Gastrocnemius medialis (tissue), 4 donors: ENCODE measurements around the gene DOCK4. TPM values are rescaled to one million over a fixed set of nuclear protein-coding genes. Genes with fewer than 3 reads are reported as not detected.

ENCODE experiments used
- ATAC-seq, 2 donors: fragments of 150-250 bp; one replicate each; pipeline ENCODE4 v1.9.1; 2016
- DNase-seq, 2 donors: peaks; one replicate each; pipeline ENCODE4 v3.0.0-alpha.2; 2019
- H3K27ac ChIP-seq, 4 donors: fragments of 200-600 bp; sonication (generic); 1 replicate in 1 of 4; 2 replicates in 3 of 4; pipeline ENCODE4 v1.5.1; 2016 to 2018; ENCODE audit warnings: mild to moderate bottlenecking in 2 of 4, moderate library complexity in 1 of 4
- H3K27me3 ChIP-seq, 3 donors: fragments of 200-600 bp; sonication (generic) in 2 of 3; 1 replicate in 1 of 3; 2 replicates in 2 of 3; pipeline versions ENCODE4 v1.5.1 to v1.6.0; 2016 to 2019; ENCODE audit warnings: mild to moderate bottlenecking in 1 of 3, moderate library complexity in 1 of 3
- H3K36me3 ChIP-seq, 2 donors: fragments of 200-600 bp; sonication (generic) in 1 of 2; one replicate each; pipeline ENCODE4 v1.5.1; 2017 to 2018
- H3K4me1 ChIP-seq, 2 donors: fragments of 200-600 bp; sonication (generic) in 1 of 2; one replicate each; pipeline ENCODE4 v1.5.1; 2016 to 2017; ENCODE audit warnings: mild to moderate bottlenecking in 2 of 2
- H3K4me3 ChIP-seq, 4 donors: fragments of 200-600 bp; sonication (generic) in 3 of 4; 1 replicate in 1 of 4; 2 replicates in 3 of 4; pipeline ENCODE4 v1.5.1; 2016 to 2019; ENCODE audit warnings: mild to moderate bottlenecking in 2 of 4
- H3K9me3 ChIP-seq, 3 donors: fragments of 200-600 bp; sonication (generic) in 2 of 3; 1 replicate in 1 of 3; 2 replicates in 2 of 3; pipeline ENCODE4 v1.5.1; 2016 to 2019
- POLR2A ChIP-seq, 2 donors: fragments of 450-650 bp; IDR thresholded peaks; one replicate each; pipeline ENCODE4 v1.6.1; 2017; ENCODE audit warnings: antibody characterized with exemption in 2 of 2, mild to moderate bottlenecking in 2 of 2, moderate library complexity in 2 of 2
- in situ Hi-C, 4 donors: fragments of 200-750 bp; cut with MboI; loops; one replicate each; pipeline versions ENCODE4 v1.15.0 to v1.8.0; 2017; ENCODE audit warnings: low sequenced_read_pairs in 4 of 4
- intact Hi-C: fragments of 100-400 bp; cut with DNase I; formaldehyde crosslinking; loops from one replicate; pipeline ENCODE4 v1.15.1; 2023; ENCODE audit warnings: low total_unique reads
- total RNA-seq, 4 donors: library from RNA; depleted of rRNA; stranded (reverse); fragments of >200 nt; gene quantifications; one replicate each; pipeline versions ENCODE4 v1.1.0 to v1.2.3, GENCODE V29; 2016
- TF ChIP-seq, protein P1 (sequence below), 5 experiments: fragments of 450-650 bp in 3 of 5; fragments of 200-600 bp in 2 of 5; sonication (generic) in 2 of 5; IDR thresholded peaks in 4 of 5; conservative IDR thresholded peaks in 1 of 5; 1 replicate in 4 of 5; 2 replicates in 1 of 5; pipeline ENCODE4 v1.5.1; 2016 to 2019; ENCODE audit warnings: antibody characterized with exemption in 5 of 5, mild to moderate bottlenecking in 3 of 5, moderate library complexity in 3 of 5

The DOCK4 gene
- total RNA-seq, 4 donors from 2014 or later = 8.7 to 12.0 (median 10.2) TPM

DNA sequence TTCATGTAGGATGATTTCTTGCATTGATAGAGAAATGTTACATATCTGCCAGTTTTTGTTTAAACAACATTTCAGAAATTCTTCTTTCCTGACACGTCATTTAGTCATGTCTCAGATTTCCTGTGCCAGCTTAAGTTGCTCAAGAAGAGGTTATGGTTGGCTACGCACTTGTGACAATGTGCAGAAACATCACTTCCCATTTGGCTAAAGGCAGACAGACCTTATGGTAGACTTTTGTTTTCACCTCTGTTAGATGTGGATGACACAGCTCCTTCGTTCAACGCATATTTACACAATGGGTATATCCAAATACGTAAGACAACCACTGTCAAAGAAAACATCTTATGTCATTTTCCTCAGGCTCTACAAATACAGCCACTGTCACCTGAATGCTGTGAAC lies 125.8 kb downstream of the DOCK4 start:
- peak; percentile 9 to 23 for DNase-seq
- Histone ChIP-seq H3K27me3 (no peaks in the 10 kb centered on the region), H3K27ac (peak overlapping the region in 3 of 4 donors; percentile 18 to 32 (median 20)), H3K9me3 (no peaks in the 10 kb centered on the region), H3K36me3 (no peaks in the 10 kb centered on the region), H3K4me1 (peaks cover 0 to 30% of the 10 kb centered on the region in 2 donors), H3K4me3 (peak overlapping the region in 1 of 4 donors; percentile 6)
- ATAC-seq = peak; percentile 55 to 63
- in situ Hi-C loops = no loop called here
- no peak for TF ChIP-seq POLR2A (IDR thresholded peaks at IDR 0.05)
- TF ChIP-seq, protein P1, sequence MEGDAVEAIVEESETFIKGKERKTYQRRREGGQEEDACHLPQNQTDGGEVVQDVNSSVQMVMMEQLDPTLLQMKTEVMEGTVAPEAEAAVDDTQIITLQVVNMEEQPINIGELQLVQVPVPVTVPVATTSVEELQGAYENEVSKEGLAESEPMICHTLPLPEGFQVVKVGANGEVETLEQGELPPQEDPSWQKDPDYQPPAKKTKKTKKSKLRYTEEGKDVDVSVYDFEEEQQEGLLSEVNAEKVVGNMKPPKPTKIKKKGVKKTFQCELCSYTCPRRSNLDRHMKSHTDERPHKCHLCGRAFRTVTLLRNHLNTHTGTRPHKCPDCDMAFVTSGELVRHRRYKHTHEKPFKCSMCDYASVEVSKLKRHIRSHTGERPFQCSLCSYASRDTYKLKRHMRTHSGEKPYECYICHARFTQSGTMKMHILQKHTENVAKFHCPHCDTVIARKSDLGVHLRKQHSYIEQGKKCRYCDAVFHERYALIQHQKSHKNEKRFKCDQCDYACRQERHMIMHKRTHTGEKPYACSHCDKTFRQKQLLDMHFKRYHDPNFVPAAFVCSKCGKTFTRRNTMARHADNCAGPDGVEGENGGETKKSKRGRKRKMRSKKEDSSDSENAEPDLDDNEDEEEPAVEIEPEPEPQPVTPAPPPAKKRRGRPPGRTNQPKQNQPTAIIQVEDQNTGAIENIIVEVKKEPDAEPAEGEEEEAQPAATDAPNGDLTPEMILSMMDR (IDR thresholded peaks at IDR 0.05 in 4 of 5, conservative IDR thresholded peaks at IDR 0.05 in 1 of 5) = no peak
- intact Hi-C loops = loop anchor here (5.0 kb wide), 1 partner anchor 52 kb away; no protein-coding TSS in a partner anchor

DNA sequence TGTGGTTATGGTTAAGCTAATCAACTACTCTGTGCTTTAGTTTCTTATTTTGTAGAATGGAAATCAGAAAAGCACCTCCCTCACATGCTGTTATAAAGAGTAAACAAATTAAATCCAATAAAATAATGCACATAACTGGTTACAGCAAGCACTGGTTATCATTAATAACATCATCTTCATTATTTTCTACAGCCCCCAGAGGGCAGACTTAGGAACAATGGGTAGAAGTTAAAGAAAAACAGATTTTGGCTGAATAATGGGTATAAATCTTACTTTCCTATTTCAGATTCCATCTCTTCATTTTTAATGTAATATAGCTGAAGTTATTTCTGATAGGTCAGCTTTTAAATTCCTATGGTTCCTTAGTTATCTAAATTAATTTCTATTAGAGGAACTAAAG lies 126.5 kb downstream of the DOCK4 start:
- H3K27ac ChIP-seq = no peak overlapping the region
- ATAC-seq = no peak
- in situ Hi-C loops (no loop called here), intact Hi-C loops (loop anchor here (5.0 kb wide), 1 partner anchor 53 kb away; no protein-coding TSS in a partner anchor)
- TF ChIP-seq, protein P1 (IDR thresholded peaks at IDR 0.05 in 4 of 5, conservative IDR thresholded peaks at IDR 0.05 in 1 of 5) = no peak
- no peak for TF ChIP-seq POLR2A (IDR thresholded peaks at IDR 0.05)
- DNase-seq = no peak
- H3K4me3 ChIP-seq = no peak overlapping the region
- H3K4me1 ChIP-seq = peaks cover 0 to 25% of the 10 kb centered on the region in 2 donors
- H3K36me3 ChIP-seq = no peaks in the 10 kb centered on the region
- no peaks in the 10 kb centered on the region for H3K27me3 ChIP-seq
- no peaks in the 10 kb centered on the region for H3K9me3 ChIP-seq

DNA sequence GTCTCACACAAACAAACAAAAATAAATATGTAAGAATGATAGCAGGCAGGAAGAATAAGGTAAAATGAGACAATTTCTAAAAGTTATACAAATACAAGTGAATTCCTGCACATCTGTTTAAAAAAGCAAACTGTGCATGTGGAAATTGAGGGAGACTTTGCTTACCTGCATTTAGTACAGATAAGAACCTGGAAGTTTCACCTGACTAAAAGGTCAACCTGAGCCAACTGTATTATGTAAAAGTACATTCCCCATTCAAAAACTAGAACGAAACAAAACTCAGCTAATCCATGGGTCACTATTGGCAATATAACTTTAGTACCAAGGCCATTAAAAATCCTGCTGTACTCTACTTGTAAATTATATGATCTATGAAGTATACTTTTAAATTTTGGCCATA lies 127.1 kb downstream of the DOCK4 start:
- ATAC-seq = no peak
- Histone ChIP-seq H3K36me3 (no peaks in the 10 kb centered on the region), H3K9me3 (no peaks in the 10 kb centered on the region), H3K4me1 (peaks cover 0 to 23% of the 10 kb centered on the region in 2 donors), H3K27me3 (no peaks in the 10 kb centered on the region), H3K27ac (no peak overlapping the region), H3K4me3 (no peak overlapping the region)
- no peak for DNase-seq
- TF ChIP-seq, protein P1 (IDR thresholded peaks at IDR 0.05 in 4 of 5, conservative IDR thresholded peaks at IDR 0.05 in 1 of 5) = no peak
- TF ChIP-seq POLR2A (IDR thresholded peaks at IDR 0.05) = no peak
- in situ Hi-C loops = no loop called here
- intact Hi-C loops = no loop called here

DNA sequence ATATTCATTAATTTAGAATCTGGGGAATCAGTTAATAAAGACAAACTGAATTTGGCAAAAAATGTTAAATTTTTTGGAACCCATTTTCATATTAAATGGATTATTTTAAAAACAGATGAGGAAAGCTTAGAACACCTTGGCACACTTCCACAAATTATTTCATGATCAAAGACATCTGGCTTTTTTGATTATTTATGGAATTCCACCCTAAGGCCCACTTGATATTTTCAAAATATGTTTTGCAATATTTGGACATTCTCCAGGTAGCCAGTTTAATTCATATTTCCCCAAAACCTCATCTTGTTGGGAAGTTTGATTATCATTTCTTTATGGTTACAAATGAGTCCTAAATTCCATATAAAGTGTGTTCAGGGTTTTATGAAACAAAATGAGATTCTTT lies 129.9 kb downstream of the DOCK4 start:
- no peaks in the 10 kb centered on the region for H3K27me3 ChIP-seq
- H3K4me1 ChIP-seq = peaks cover 0 to 16% of the 10 kb centered on the region in 2 donors
- H3K9me3 ChIP-seq = no peaks in the 10 kb centered on the region
- H3K4me3 ChIP-seq = no peak overlapping the region
- H3K27ac ChIP-seq = no peak overlapping the region
- intact Hi-C loops = no loop called here
- DNase-seq = no peak
- no peak for ATAC-seq
- TF ChIP-seq, protein P1 (IDR thresholded peaks at IDR 0.05 in 4 of 5, conservative IDR thresholded peaks at IDR 0.05 in 1 of 5) = no peak
- TF ChIP-seq POLR2A (IDR thresholded peaks at IDR 0.05) = no peak
- in situ Hi-C loops = no loop called here
- no peaks in the 10 kb centered on the region for H3K36me3 ChIP-seq

DNA sequence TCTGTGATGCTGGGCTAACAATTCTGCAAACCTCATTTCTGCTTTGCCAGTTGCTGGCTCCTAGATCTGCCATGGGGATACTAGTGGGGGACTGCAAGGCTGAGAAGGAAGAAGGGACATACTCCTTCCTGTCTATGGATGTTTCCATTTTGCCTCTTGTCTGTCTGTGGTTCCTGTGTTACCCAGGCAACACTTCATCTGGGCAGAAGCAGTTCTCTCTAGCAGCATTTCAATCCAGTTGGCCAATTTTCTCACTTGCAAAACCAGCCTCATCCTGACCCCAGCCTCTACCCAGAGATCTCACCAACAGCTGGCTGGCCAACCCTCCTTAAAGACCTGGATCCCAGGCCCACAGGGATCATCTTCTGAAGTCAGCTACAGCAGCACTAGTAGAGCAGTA lies 131.7 kb downstream of the DOCK4 start:
- no peaks in the 10 kb centered on the region for H3K36me3 ChIP-seq
- TF ChIP-seq, protein P1 (IDR thresholded peaks at IDR 0.05 in 4 of 5, conservative IDR thresholded peaks at IDR 0.05 in 1 of 5) = no peak
- TF ChIP-seq POLR2A (IDR thresholded peaks at IDR 0.05) = no peak
- in situ Hi-C loops (no loop called here), intact Hi-C loops (no loop called here)
- H3K9me3 ChIP-seq = no peaks in the 10 kb centered on the region
- H3K27ac ChIP-seq = no peak overlapping the region
- no peak for ATAC-seq
- H3K27me3 ChIP-seq = no peaks in the 10 kb centered on the region
- DNase-seq = no peak
- no peak overlapping the region for H3K4me3 ChIP-seq
- peaks cover 3 to 13% of the 10 kb centered on the region in 2 donors for H3K4me1 ChIP-seq
